Thyroid gland (tissue), 4 donors: ENCODE results near the gene WDFY1.

Experiments used
- CTCF ChIP-seq, 6 experiments: fragments of 200-600 bp in 3 of 6; fragments of 450-650 bp in 3 of 6; sonication (generic) in 3 of 6; IDR thresholded peaks; one replicate each; pipeline ENCODE4 v1.5.1; 2016 to 2019; ENCODE audit warnings: antibody characterized with exemption in 6 of 6, mild to moderate bottlenecking in 2 of 6, inconsistent platforms in 1 of 6, moderate library complexity in 1 of 6
- POLR2A ChIP-seq, 2 donors: fragments of 450-650 bp; IDR thresholded peaks; one replicate each; pipeline ENCODE4 v1.6.1; 2017; ENCODE audit warnings: antibody characterized with exemption in 2 of 2, mild to moderate bottlenecking in 2 of 2, moderate library complexity in 1 of 2

DNA sequence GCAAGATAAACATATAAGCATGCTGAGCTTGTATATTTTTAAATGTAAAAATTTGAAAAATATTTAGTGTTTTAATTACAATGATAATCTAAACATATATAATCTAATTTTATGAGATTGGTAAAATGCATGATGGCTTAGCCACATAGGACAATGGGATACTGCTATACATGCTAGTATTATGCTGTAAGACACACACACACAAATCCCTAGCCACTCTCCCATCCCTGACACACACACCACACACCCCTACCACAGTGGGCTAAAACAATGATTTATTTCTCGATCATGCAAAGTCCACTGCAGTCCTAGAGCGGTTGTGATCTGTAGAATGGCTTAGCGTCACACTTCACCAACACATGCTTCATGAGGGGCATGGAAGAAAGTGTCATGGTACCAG is 71.5 kb downstream of the WDFY1 start:
- TF ChIP-seq CTCF (IDR thresholded peaks at IDR 0.05): no peak
- TF ChIP-seq POLR2A (IDR thresholded peaks at IDR 0.05): no peak
